GF-D8 (cell line): ENCODE data around the gene ZIC1.

Experiments used
- DNase-seq: peaks from one replicate; lab custom pipeline; 2025; lab: John Stamatoyannopoulos, UW

The ZIC1 gene

GRCh38 chr3:147409143-147410115 lies at the start of gene ZIC1:
ZIC1 (plus strand) TSS chr3:147409365; CDS start chr3:147410113, 748 bp downstream.
- no peak for DNase-seq

GRCh38 chr3:147360051-147360439 lies 49.1 kb upstream of the ZIC1 start:
- DNase-seq, result no peak

GRCh38 chr3:147360646-147361453 lies 48.3 kb upstream of the ZIC1 start:
- DNase-seq, result no peak

GRCh38 chr3:147361454-147362420 lies 47.4 kb upstream of the ZIC1 start:
- DNase-seq, result no peak

GRCh38 chr3:147364771-147365170 lies 44.4 kb upstream of the ZIC1 start:
- no peak for DNase-seq

- DNase-seq, result no peak
These were observed 43.7 kb upstream of the ZIC1 start for GRCh38 chr3:147365196-147366115.

- no peak for DNase-seq
These were observed 41.5 kb upstream of the ZIC1 start for GRCh38 chr3:147367676-147368075.

GRCh38 chr3:147368151-147368550 lies 41.0 kb upstream of the ZIC1 start:
- DNase-seq, result no peak

- no peak for DNase-seq
These were observed 40.5 kb upstream of the ZIC1 start for GRCh38 chr3:147368561-147369221.

GRCh38 chr3:147369231-147369630 lies 39.9 kb upstream of the ZIC1 start:
- no peak for DNase-seq

- no peak for DNase-seq
These were observed 39.5 kb upstream of the ZIC1 start for GRCh38 chr3:147369661-147370123.

GRCh38 chr3:147370349-147370748 lies 38.8 kb upstream of the ZIC1 start:
- DNase-seq, result no peak

- no peak for DNase-seq
These were observed 38.0 kb upstream of the ZIC1 start for GRCh38 chr3:147371140-147371539.

- DNase-seq, result no peak
These were observed 37.3 kb upstream of the ZIC1 start for GRCh38 chr3:147371771-147372340.

- DNase-seq, result no peak
These were observed 36.6 kb upstream of the ZIC1 start for GRCh38 chr3:147372525-147373027.

GRCh38 chr3:147373301-147373700 lies 35.9 kb upstream of the ZIC1 start:
- DNase-seq, result no peak

- no peak for DNase-seq
These were observed 31.5 kb upstream of the ZIC1 start for GRCh38 chr3:147377412-147378367.

- DNase-seq, result no peak
These were observed 29.5 kb upstream of the ZIC1 start for GRCh38 chr3:147379651-147380050.
